SU-DHL-6 (cell line): ENCODE measurements around the gene MBD4.
"Not testable (repeated sequence)": the region's sequence is repeated elsewhere in the genome, so short reads cannot be mapped to it uniquely, and the experiment has no call there.

Source experiments
- H2AFZ ChIP-seq: fragments of 200-600 bp; sonication (generic); 2 replicates; pipeline ENCODE4 v1.6.1; 2014; ENCODE audit warnings: low read depth, mild to moderate bottlenecking, moderate library complexity, mixed read lengths, antibody characterized with exemption, low read length; ENCODE audit not compliant: severe bottlenecking
- H3F3A ChIP-seq: fragments of 200-600 bp; shearing (Covaris generic); 2 replicates; pipeline ENCODE4 v1.6.0; 2016; ENCODE audit warnings: antibody characterized with exemption, mild to moderate bottlenecking; ENCODE audit not compliant: insufficient read depth
- H3K27ac ChIP-seq: fragments of 200-600 bp; sonication (generic); 2 replicates; pipeline ENCODE4 v1.5.1; 2016; ENCODE audit warnings: low read depth, mild to moderate bottlenecking, low read length, moderate library complexity, mixed read lengths
- H3K27me3 ChIP-seq: fragments of 200-600 bp; sonication (generic), shearing (Covaris generic); 2 replicates; pipeline ENCODE4 v1.6.0; 2014; ENCODE audit warnings: mild to moderate bottlenecking, low read length
- H3K36me3 ChIP-seq: fragments of 200-600 bp; sonication (generic); 2 replicates; pipeline ENCODE4 v1.6.1; 2014; ENCODE audit warnings: mild to moderate bottlenecking, low read length, mixed read lengths
- H3K4me2 ChIP-seq: fragments of 300-600, 200-600 bp; shearing (Covaris generic), sonication (generic); 2 replicates; pipeline ENCODE4 v1.6.0; 2014; ENCODE audit warnings: low read length, low read depth, mild to moderate bottlenecking; ENCODE audit not compliant: poor library complexity, severe bottlenecking
- H3K4me3 ChIP-seq: fragments of 200-600 bp; sonication (generic); 2 replicates; pipeline ENCODE4 v1.5.1; 2014; ENCODE audit warnings: antibody characterized with exemption, low read length, mild to moderate bottlenecking, mixed read lengths; ENCODE audit not compliant: insufficient read depth, poor library complexity, severe bottlenecking
- H3K79me2 ChIP-seq: fragments of 200-600 bp; sonication (generic); 2 replicates; pipeline ENCODE4 v1.6.1; 2014; ENCODE audit warnings: mild to moderate bottlenecking, low read length, moderate library complexity; ENCODE audit not compliant: insufficient read depth
- H3K9ac ChIP-seq: fragments of 200-600 bp; sonication (generic); 2 replicates; pipeline ENCODE4 v1.7.0; 2014; ENCODE audit warnings: mild to moderate bottlenecking, low read length
- H3K9me2 ChIP-seq: fragments of 200-600 bp; sonication (generic); replicated peaks from 2 replicates; pipeline ENCODE4 v1.6.1; 2014; ENCODE audit warnings: low read length; ENCODE audit not compliant: insufficient read depth
- H3K9me3 ChIP-seq: fragments of 200-600 bp; sonication (generic); 2 replicates; pipeline ENCODE4 v1.6.1; 2014; ENCODE audit warnings: low read length, mixed read lengths; ENCODE audit not compliant: insufficient read depth
- H4K20me1 ChIP-seq: fragments of 200-600 bp; sonication (generic); 2 replicates; pipeline ENCODE4 v1.6.1; 2014; ENCODE audit warnings: low read depth, mild to moderate bottlenecking, antibody characterized with exemption, low read length, moderate library complexity, mixed read lengths
- CTCF ChIP-seq: fragments of 200-600 bp; sonication (generic); IDR thresholded peaks from one replicate; pipeline ENCODE4 v1.5.1; 2017; ENCODE audit warnings: antibody characterized with exemption, mild to moderate bottlenecking, low read length, moderate library complexity; ENCODE audit not compliant: insufficient read depth, poor library complexity, severe bottlenecking
- EZH2phosphoT487 ChIP-seq: fragments of 200-600 bp; sonication (generic), shearing (Covaris generic); conservative IDR thresholded peaks from 2 replicates; pipeline ENCODE4 v1.6.1; 2018; ENCODE audit warnings: mild to moderate bottlenecking, antibody characterized with exemption, low read length, moderate library complexity, mixed read lengths

MBD4 gene

GRCh38 chr3:129486664-129487035, 46.9 kb upstream of the MBD4 start:
- Histone ChIP-seq H3K9me3 (no peaks in the 10 kb centered on the region), H3K9me2 (no peaks in the 10 kb centered on the region), H4K20me1 (no peaks in the 10 kb centered on the region), H3K79me2 (no peaks in the 10 kb centered on the region), H3K36me3 (no peaks in the 10 kb centered on the region), H3K27me3 (no peaks in the 10 kb centered on the region), H3K4me2 (no peak overlapping the region), H3K9ac (no peak overlapping the region), H3K27ac (no peak overlapping the region), H3F3A (no peaks in the 10 kb centered on the region), H2AFZ (no peak overlapping the region), H3K4me3 (no peak overlapping the region)
- TF ChIP-seq CTCF (no peak), EZH2phosphoT487 (no peak)

DNA sequence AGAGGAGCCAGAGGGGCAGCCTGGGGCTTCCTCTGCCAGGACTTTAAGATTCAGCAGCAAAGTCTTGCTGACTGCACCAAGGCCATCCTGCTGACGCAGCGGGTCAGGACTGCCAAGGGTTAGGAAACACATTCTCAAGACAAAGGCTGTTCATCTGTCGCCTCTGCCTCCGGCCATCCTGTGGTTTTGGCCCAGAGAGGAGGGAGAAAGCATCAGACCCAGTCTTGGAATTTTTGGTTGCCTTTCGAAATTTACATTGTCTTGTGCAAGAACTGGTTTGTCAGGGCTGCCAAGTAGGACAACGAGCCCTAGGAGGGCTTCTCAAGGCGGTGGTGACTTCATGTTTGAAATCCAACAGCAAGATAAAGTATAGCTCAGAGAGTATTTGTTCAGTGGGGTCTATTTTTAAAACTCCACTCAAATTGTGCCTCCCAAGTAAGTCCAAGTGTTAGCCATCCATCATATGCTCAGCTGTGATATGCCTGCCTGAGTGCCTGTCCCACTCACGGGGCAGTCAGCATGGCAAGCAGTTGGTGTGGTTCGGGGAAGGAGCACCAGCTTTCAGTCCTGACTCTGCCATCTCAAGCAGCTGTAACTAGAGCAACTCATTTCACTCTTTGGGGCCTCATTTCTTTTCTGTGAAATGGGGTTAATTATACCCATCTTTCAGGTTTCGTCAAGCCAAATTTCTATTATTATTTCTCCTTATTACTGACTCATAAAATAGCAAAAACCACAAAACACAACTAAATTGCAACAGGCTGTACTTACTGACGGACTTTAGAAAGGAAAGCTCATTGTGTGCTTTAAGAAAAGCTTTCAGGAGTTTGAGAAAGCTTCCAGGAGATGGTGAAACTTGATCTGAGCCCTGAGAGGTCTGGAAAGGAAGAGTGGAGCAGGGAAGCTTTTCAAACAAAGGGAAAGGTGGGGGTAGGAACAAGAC, 46.2 kb upstream of the MBD4 start:
- H3K27ac ChIP-seq, result no peak overlapping the region
- H3K9ac ChIP-seq, result no peak overlapping the region
- TF ChIP-seq EZH2phosphoT487 (no peak), CTCF (no peak)
- H3K9me3 ChIP-seq, result no peaks in the 10 kb centered on the region
- no peaks in the 10 kb centered on the region for H3K27me3 ChIP-seq
- no peaks in the 10 kb centered on the region for H4K20me1 ChIP-seq
- H3F3A ChIP-seq, result no peaks in the 10 kb centered on the region
- no peak overlapping the region for H3K4me3 ChIP-seq
- no peak overlapping the region for H3K4me2 ChIP-seq
- H2AFZ ChIP-seq, result no peak overlapping the region
- H3K36me3 ChIP-seq, result no peaks in the 10 kb centered on the region
- H3K9me2 ChIP-seq, result no peaks in the 10 kb centered on the region
- H3K79me2 ChIP-seq, result no peaks in the 10 kb centered on the region

- not testable (repeated sequence) for H3K4me2 ChIP-seq, H3K9me2 ChIP-seq, H3K9ac ChIP-seq, H4K20me1 ChIP-seq, H3K79me2 ChIP-seq, H3K27me3 ChIP-seq, H2AFZ ChIP-seq, H3K27ac ChIP-seq, H3F3A ChIP-seq, H3K9me3 ChIP-seq, H3K4me3 ChIP-seq, H3K36me3 ChIP-seq
These were observed 45.4 kb upstream of the MBD4 start for GRCh38 chr3:129485146-129485545.

DNA sequence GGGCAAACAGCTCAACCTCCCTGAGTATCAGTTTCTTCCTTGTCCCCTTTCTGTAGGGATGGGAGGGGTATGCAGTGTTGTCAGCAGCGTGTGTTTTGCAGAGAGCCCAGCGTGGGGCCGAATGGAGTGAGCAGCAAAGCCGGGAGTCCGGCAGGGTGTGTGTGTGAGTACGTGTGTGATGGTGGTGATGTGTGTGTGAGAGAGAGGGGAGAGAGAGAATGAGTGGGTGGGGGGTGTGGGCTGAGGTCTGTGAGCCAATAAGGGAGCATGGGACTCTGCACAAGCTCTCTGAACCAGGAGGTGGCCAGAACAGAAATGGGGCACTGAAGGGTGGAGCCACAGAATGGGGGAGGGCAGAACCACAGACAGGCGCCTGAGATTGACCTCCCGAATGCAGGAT, 44.1 kb upstream of the MBD4 start:
- H3F3A ChIP-seq, result no peaks in the 10 kb centered on the region
- H3K27me3 ChIP-seq, result no peaks in the 10 kb centered on the region
- no peaks in the 10 kb centered on the region for H3K9me2 ChIP-seq
- H3K4me3 ChIP-seq, result no peak overlapping the region
- no peak overlapping the region for H3K27ac ChIP-seq
- no peak for TF ChIP-seq CTCF
- H3K9ac ChIP-seq, result no peak overlapping the region
- no peaks in the 10 kb centered on the region for H3K79me2 ChIP-seq
- no peak overlapping the region for H2AFZ ChIP-seq
- no peaks in the 10 kb centered on the region for H4K20me1 ChIP-seq
- no peaks in the 10 kb centered on the region for H3K36me3 ChIP-seq
- no peaks in the 10 kb centered on the region for H3K9me3 ChIP-seq
- no peak overlapping the region for H3K4me2 ChIP-seq
